Stimulated activated CD4-positive, alpha-beta T cell treated with anti-CD3 and anti-CD28 coated beads, Interleukin-4, amount 100 ng/mL, for 48 hours (primary cell): Measurements from ENCODE around the gene SPTLC2.
"Not testable (repeated sequence)": the region's sequence is repeated elsewhere in the genome, so short reads cannot be mapped to it uniquely, and the experiment has no call there.

Experiments used
- DNase-seq, 2 donors: peaks; one replicate each; pipeline ENCODE4 v3.0.0-alpha.2; 2020; ENCODE audit warnings: low read depth in 2 of 2

Gene SPTLC2

DNA sequence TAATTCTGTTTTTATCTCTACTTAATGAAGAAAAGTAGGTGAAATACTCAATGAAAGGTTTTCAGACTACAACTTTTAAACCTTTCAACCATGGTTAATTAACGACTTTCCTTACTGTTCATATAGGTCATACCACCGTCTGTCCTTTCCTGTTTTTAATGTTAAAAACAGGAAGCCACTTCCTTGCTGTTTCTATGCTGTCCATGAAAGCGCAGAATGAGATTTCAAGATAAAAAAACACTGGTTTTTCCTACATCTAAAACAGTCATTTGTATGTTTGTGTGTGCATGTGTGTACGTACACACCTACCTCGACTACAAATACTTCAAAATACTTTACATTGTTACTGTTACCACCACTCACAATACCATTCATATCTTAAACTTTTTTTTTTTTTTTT, 27.3 kb downstream of the SPTLC2 start:
- no peak for DNase-seq

DNA sequence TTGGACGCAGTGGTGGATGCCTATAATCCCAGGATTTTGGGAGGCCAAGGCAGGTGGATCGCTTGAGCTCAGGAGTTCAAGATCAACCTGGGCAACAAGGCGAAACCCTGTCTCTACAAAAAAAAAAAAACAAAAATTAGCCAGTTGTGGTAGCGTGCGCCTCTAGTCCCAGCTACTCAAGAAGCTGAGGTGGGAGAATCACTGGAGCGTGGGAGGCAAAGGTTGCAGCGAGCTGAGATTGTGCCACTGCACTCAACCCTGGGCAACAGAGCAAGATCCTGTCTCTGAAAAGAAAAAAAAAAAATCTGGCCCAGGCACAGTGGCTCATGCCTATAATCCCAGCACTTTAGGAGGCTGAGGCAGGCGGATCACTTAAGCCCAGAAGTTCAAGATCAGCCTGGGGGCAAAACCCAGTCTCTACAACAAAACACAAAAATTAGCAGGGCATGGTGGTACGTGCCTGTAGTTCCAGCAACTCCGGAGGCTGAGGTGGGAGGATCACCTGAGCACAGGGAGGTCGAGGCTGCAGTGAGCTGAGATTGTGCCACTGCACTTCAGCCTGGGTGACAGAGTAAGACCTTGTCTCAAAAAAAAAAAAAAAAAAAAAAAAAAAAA, 27.9 kb downstream of the SPTLC2 start:
- not testable (repeated sequence) for DNase-seq

- DNase-seq, result no peak
These were observed 31.1 kb downstream of the SPTLC2 start for GRCh38 chr14:77585385-77585784.

DNA sequence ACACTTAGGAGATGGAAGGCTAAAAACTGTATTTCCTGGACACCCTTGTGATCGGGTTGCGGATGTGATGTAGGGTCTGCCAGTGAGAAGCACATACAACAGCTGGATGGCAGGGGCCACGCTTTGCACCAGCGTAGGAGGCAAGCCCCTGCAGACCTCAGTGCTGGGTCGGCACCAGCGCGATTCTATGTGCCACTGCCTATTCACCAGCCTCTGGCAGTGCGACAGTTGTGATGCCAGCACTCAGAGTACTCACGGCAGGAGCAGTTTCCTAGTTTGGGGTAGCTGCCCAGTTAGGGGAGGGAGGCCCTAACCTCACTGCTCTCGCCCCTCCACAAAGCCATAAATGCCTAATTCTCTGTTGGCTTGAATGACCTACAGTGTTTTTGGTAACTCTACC, 31.6 kb downstream of the SPTLC2 start:
- DNase-seq, result no peak

DNA sequence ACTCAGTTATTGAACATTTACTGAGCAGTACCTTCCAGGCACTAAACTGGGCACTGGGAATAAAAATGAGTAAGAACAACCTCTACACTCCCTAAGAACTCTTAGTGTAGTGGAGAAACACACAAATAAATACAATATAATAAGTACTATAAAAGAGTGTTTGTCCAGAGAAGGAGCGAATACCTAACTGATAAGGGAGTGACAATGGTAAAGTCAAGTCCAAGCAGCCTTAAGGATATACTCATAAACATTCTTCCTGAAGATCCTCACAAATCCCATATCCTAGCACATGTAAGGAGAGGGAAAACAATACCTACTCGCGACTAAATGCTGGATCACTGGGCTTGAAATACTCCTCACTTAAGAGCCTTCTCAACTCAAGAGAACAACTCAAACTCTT, 32.8 kb downstream of the SPTLC2 start:
- no peak for DNase-seq

DNA sequence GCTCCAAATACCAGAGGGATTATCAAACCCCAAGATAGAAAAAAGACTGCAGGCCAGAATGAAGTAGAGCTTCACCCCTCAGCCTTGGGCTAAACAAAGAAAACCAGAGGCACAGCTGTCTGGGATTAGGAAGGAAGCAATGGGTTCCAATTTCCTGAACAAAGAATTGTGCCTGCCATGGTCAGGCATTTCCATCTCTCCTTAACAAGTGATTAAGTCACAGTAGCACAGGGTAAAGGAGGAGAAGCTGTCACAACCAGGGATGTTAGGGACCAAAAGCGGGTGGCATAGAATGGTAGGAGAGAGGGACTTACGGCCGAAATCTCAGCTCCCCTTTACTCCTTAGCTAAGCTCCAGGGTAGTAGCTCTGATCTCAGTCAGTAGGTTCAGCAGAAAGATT, 33.9 kb downstream of the SPTLC2 start:
- DNase-seq, result no peak

GRCh38 chr14:77580964-77581505, 35.4 kb downstream of the SPTLC2 start:
- DNase-seq, result no peak

DNA sequence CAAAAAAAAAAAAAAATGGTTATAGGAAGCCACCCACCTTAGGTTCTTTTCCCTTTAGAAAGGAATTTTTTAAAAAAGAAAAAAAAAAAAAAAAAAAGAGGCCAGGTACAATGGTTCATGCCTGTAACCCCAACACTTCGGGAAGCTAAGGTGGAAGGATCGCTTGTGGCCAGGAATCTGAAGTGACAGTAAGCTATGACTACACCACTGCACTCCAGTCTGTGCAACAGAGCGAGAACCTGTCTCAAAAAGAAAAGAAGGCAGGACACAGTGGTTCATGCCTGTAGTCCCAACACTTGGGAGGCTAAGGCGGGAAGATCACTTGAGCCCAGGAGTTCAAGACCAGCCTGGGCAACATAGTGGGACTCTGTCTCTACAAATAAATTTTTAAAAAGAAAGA, 36.0 kb downstream of the SPTLC2 start:
- DNase-seq, result no peak

DNA sequence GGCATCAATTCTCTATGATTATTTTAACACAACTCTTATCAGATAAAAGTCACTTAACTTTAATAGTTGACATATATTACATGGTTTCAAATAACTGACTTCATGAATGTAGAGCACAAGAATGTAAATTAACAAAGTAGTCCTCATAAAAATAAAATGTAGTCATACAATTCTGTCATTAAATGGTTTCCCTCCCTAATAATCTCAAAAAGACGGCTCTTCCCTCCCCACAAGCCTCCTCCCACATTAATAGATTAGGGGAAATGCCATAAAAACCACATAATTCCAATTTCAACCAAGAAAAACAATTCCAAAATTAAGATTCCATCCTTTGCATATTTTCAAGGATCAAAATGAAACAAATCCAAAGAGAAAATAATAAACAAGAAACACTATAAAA, 36.7 kb downstream of the SPTLC2 start:
- DNase-seq, result no peak

- no peak for DNase-seq
These were observed 37.4 kb downstream of the SPTLC2 start for GRCh38 chr14:77579065-77579464.

- no peak for DNase-seq
These were observed 41.9 kb downstream of the SPTLC2 start for GRCh38 chr14:77574446-77575115.

GRCh38 chr14:77573964-77574363, 42.5 kb downstream of the SPTLC2 start:
- no peak for DNase-seq

DNA sequence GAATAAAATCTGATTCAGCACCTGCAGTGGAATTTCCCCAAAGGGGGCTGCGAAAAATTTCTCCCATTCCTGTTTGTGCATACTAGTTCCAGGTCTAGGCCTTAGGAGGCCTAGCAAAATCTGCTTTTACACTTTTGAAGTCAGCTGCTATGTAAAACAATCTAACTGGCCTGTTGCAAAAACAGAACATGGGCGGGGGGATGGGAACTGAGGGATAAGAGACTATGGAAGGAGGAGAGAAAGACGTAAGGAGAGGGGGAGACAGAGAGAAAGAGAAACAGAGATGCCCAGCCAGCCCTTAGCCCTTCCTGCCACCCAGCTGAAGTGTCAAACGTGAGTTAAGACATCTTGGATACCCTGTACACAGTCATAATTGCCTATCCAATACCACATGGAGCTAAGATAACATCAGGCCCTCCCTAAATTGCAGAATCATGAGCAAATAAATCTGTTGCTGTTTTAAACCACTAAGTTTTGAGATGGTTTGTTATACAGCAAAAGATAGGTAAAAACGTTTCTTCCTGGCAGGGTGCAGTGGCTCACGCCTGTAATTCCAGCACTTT, 45.6 kb downstream of the SPTLC2 start:
- DNase-seq, result no peak

GRCh38 chr14:77565994-77566305, 50.5 kb downstream of the SPTLC2 start:
- DNase-seq, result no peak

GRCh38 chr14:77565289-77565993, 51.0 kb downstream of the SPTLC2 start:
- DNase-seq, result no peak

DNA sequence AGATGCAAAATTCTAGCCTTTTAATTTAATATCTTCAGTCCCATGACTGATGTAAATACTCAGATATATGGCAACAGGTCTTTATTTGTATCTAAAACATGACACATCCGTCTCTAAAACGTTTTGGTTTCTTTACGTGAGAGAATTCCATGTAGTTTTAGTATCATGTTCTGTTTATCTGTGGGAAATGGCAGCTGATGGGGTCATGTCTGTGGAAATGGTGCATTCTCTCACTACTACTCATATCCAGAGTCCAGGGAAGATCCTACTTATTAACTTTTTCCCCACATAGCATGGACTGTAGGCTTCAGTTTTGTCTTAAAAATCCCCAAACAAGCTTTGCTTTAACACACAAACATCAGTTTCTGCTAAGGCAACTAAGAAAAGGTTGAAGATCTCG, 53.8 kb downstream of the SPTLC2 start:
- DNase-seq, result no peak

DNA sequence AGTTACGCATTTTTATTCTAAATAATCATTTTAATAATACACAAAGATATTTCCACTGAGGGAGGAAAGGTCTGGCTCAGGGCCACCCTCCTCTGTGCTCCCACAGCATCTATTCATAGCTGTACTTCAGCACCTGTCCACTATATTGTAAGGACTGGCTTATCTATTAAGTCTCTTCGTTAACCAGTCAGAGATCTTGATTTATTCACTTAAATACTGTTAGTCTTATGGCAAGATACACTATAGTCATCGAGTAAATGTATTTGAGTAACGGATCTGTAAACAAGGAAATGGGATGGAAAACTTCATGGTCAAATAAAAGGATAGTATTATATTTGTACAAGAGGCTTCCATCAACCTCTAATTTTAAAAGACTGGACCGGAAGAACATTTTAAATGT, 54.6 kb downstream of the SPTLC2 start:
- DNase-seq, result no peak

DNA sequence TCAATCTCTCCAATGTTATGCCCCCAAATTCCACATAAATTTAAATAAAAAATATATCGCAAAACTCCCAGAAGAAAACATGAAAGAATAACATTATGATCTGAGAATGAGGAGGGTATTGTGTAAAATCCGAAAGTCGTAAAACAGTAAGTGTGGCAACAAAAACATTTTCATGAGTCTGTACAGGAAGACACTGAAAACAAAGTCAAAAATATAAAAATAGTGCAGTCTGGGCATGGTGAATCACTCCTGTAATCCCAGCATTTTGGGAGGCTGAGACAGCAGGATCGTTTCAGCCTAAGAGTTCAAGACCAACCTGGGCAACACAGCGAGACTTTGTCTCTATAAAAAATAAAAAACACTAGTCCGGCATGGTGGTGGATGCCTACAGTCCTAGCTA, 57.1 kb downstream of the SPTLC2 start:
- no peak for DNase-seq

GRCh38 chr14:77557391-77557790, 59.0 kb downstream of the SPTLC2 start:
- no peak for DNase-seq

DNA sequence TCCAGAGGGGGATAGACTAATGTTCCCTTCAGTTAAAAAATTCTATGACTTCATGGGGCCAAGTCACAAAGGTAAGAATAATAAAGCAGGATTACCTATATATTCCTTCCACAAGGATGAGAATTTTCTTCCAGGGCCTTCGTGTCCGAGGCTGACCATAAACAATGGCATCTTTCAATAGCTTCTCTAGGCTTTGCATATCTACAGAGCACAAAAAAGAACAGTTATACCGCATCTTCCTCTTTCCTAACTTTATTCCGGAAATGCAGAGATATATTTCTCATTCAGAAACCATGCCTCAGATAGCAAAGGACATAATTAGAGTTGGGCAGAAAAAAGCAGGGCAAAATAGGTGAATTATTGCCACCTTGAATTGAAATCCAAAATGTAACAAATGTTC, 59.5 kb downstream of the SPTLC2 start:
- DNase-seq, result no peak

GRCh38 chr14:77554816-77555599, 61.4 kb downstream of the SPTLC2 start:
- DNase-seq, result no peak

- no peak for DNase-seq
These were observed 62.2 kb downstream of the SPTLC2 start for GRCh38 chr14:77554207-77554606.
